ENCODE measurements around the gene TMEM8B.

The TMEM8B gene

DNA sequence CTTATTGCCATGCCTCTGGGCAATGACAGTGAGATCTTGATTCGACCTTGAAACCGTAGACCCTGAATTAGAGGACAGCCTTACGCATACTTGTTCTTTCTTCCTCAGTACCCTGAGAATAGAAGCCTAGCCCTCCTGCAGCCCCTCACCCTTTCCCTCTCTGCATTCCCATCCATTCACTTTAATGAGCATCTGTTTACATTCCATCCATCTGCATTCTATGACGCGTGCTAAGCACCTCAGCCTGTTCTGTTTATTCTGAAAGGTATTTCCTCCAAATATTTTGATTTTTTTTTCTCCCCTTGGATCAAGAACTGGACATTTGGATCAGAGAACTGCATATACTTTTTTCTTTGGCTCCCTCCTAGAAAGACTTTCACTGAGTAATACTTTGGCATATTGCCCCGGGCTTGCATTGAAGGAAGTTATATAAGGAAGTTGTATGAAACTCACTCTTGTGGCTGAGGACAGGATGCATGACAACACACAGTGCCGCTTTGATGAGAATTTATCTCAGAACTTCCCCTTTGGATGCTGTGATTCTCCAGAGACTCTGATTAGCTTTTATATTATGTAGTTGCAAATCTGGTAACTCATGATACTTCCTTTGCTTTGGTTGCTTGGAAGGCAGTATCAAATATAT is 15.7 kb downstream of the TMEM8B start:
- H3K4me1 ChIP-seq (ENCODE audit: control insufficient read depth, insufficient read depth, low read length): peaks cover 28% of the 10 kb centered on the region
- no peaks in the 10 kb centered on the region for H3K9me3 ChIP-seq (replicated peaks; ENCODE audit: low read length)
- H3K4me3 ChIP-seq (ENCODE audit: low read length): no peak overlapping the region
- H3K9ac ChIP-seq (ENCODE audit: low read depth, low read length): peak overlapping the region; percentile 6
- H3K27me3 ChIP-seq (ENCODE audit: control insufficient read depth, insufficient read depth, low read length): no peaks in the 10 kb centered on the region
- peak overlapping the region; percentile 7 for H3K4me2 ChIP-seq (ENCODE audit: low read length)
- no peaks in the 10 kb centered on the region for H3K36me3 ChIP-seq (ENCODE audit: insufficient read depth, low read length)

DNA sequence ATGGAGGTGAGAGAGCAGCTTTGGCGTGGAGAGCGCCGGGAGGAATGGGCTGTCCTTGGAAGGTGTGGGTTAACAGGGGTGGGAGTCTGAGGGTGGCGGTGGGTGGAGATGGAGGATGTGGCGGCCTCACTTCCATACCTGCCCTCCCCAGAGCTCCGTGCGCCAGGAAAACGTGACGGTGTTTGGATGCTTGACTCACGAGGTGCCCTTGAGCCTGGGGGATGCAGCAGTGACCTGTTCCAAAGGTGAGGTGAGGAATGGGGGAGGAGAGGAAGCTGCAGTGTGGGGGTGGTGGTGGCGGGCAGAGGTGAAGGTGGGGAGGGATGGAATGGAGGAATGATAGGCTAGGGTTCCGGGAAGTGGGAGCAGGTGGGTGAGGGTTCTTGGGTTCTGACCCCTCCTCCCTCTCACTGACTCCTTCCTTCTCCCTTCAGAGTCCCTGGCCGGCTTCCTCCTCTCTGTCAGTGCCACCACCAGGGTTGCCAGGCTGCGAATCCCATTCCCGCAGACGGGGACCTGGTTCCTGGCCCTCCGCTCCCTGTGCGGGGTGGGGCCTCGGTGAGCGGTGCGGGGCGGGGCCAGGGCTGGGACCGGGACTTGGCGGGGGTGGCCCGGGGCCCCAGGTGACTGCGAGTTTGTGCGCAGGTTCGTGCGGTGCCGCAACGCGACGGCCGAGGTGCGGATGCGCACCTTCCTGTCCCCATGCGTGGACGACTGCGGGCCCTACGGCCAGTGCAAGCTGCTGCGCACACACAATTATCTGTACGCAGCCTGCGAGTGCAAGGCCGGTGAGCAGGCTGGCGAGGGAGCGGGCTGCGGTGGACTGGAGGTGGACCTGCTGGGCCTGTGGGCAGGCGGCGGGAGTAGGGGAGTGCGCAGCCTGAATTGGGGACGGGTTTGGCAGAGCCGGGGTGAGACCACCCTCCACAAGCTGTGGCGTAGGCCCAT is 17.1 kb downstream of the TMEM8B start:
- no peaks in the 10 kb centered on the region for H3K36me3 ChIP-seq (ENCODE audit: insufficient read depth, low read length)
- H3K4me2 ChIP-seq (ENCODE audit: low read length): no peak overlapping the region
- H3K27me3 ChIP-seq (ENCODE audit: control insufficient read depth, insufficient read depth, low read length): no peaks in the 10 kb centered on the region
- H3K4me3 ChIP-seq (ENCODE audit: low read length): no peak overlapping the region
- peak overlapping the region; percentile 6 for H3K9ac ChIP-seq (ENCODE audit: low read depth, low read length)
- no peaks in the 10 kb centered on the region for H3K9me3 ChIP-seq (replicated peaks; ENCODE audit: low read length)
- H3K4me1 ChIP-seq (ENCODE audit: control insufficient read depth, insufficient read depth, low read length): peaks cover 28% of the 10 kb centered on the region

DNA sequence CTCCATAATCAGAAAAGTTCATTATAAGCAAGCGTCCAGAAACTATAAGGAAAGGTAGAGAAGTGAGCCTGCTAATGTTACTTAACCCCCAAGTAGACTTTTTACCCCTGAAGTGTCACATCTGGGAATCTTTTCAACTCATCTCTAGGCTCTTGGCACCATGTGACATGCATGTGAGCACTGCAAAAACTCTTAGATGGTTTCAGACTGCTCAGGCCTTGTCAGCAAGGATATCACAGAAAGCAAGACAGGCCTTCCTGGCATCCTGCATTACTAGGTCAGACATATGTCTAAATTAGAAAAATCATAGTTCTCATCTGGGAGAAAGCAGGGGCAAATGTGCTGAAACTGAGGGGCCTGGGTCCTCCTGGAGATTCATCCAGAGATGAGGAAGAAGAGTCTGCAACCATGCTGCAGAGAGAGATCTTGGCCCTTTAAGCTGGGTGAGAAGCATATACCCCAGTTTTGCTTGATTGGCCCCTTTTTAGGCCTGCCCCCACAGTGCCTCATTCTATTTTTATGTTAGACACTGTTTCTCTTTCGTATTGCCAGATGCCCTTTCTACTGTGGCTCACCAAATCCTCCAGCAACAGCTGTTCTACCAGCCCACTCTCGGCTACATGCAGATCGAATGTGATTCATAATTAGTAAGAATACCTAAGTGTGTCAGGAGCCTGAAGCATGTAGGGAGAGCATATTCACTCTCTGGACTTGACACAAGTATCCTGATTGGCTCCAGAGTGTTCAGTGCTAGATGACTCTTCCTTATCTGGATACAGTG is 19.0 kb downstream of the TMEM8B start:
- no peak overlapping the region for H3K9ac ChIP-seq (ENCODE audit: low read depth, low read length)

GRCh38 chr9:35852267-35852815 is 23.3 kb downstream of the TMEM8B start:
- H3K4me1 ChIP-seq (ENCODE audit: control insufficient read depth, insufficient read depth, low read length): peaks cover 8% of the 10 kb centered on the region
- H3K27me3 ChIP-seq (ENCODE audit: control insufficient read depth, insufficient read depth, low read length): peaks cover 6% of the 10 kb centered on the region
- H3K36me3 ChIP-seq (ENCODE audit: insufficient read depth, low read length): no peaks in the 10 kb centered on the region
- H3K9ac ChIP-seq (ENCODE audit: low read depth, low read length): no peak overlapping the region
- H3K4me2 ChIP-seq (ENCODE audit: low read length): no peak overlapping the region
- H3K4me3 ChIP-seq (ENCODE audit: low read length): no peak overlapping the region
- no peaks in the 10 kb centered on the region for H3K9me3 ChIP-seq (replicated peaks; ENCODE audit: low read length)

More for the DNA sequence above, 19.0 kb downstream of the TMEM8B start:
- Histone ChIP-seq H3K27me3 (ENCODE audit: control insufficient read depth, insufficient read depth, low read length) (no peaks in the 10 kb centered on the region), H3K4me2 (ENCODE audit: low read length) (peak overlapping the region; percentile 23), H3K4me3 (ENCODE audit: low read length) (no peak overlapping the region), H3K9me3 (replicated peaks; ENCODE audit: low read length) (no peaks in the 10 kb centered on the region), H3K4me1 (ENCODE audit: control insufficient read depth, insufficient read depth, low read length) (peaks cover 28% of the 10 kb centered on the region), H3K36me3 (ENCODE audit: insufficient read depth, low read length) (no peaks in the 10 kb centered on the region)

DNA sequence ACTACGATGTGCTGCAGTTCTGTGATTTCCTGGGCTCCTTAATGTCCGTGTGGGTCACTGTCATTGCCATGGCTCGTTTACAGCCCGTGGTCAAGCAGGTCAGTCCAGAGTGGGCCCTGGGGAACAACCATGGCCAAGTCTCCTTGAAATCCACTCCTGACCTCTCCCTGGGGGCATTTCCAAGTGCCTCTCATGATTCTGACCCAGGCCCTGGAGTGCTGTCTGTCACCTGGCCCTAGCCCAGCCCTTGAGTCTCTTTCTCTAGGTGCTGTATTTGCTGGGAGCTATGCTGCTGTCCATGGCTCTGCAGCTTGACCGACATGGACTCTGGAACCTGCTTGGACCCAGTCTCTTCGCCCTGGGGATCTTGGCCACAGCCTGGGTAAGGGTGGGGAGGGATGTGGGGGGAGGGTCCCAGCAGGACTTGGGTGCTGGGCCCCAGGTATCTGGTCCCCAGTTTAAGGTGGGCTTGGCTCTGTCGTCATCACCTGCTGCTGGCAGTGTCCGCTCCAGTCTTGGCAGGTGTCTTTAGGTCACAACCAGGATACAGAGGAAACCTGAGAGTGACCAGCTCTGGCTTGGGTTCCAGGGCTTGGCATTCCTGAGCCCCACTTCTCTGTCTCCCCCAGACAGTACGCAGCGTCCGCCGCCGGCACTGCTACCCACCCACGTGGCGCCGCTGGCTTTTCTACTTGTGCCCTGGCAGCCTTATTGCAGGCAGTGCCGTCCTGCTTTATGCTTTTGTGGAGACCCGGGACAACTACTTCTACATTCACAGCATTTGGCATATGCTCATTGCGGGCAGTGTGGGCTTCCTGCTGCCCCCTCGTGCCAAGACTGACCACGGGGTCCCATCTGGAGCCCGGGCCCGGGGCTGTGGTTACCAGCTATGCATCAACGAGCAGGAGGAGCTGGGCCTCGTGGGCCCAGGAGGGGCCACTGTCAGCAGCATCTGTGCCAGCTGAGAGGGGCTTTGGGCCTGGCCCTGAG is 24.1 kb downstream of the TMEM8B start:
- H3K9me3 ChIP-seq (replicated peaks; ENCODE audit: low read length): no peaks in the 10 kb centered on the region
- no peak overlapping the region for H3K4me3 ChIP-seq (ENCODE audit: low read length)
- H3K4me2 ChIP-seq (ENCODE audit: low read length): no peak overlapping the region
- no peaks in the 10 kb centered on the region for H3K36me3 ChIP-seq (ENCODE audit: insufficient read depth, low read length)
- H3K4me1 ChIP-seq (ENCODE audit: control insufficient read depth, insufficient read depth, low read length): no peaks in the 10 kb centered on the region
- peaks cover 6% of the 10 kb centered on the region for H3K27me3 ChIP-seq (ENCODE audit: control insufficient read depth, insufficient read depth, low read length)
- H3K9ac ChIP-seq (ENCODE audit: low read depth, low read length): no peak overlapping the region

DNA sequence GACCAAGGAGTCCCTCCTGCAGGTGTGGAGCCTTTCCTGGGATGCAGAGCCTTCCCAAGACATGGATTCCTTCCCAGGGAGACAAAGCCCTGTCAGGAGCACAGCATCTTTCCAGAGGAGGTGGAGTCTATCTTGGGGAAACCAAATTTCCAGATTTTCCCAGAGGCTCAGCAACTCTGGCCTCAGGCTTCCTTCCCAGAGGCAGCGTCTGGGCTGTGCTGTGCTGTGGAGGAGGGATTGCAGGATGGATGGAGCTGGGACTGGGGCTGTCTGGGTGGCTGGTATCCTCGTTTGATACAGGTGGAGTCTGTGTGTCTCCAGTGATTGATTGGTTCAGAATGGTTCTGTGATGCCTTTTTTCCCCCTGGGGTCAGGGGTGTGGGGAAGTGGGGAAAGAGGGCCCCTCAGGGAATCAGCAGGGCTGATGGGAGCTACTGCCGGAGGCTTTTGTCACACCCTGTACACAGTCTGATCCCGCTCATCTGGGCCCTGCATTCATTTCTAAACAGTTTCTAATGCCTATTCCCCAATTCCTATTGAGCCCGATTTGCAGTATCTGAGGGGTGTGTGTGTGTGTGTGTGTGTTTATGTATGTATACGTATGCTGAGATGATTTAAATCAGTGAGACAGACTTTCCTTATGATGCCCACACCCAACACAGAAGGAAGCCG is 25.2 kb downstream of the TMEM8B start:
- H3K4me3 ChIP-seq (ENCODE audit: low read length): no peak overlapping the region
- no peak overlapping the region for H3K9ac ChIP-seq (ENCODE audit: low read depth, low read length)
- H3K4me2 ChIP-seq (ENCODE audit: low read length): no peak overlapping the region
- no peaks in the 10 kb centered on the region for H3K4me1 ChIP-seq (ENCODE audit: control insufficient read depth, insufficient read depth, low read length)
- peaks cover 6% of the 10 kb centered on the region for H3K27me3 ChIP-seq (ENCODE audit: control insufficient read depth, insufficient read depth, low read length)
- no peaks in the 10 kb centered on the region for H3K9me3 ChIP-seq (replicated peaks; ENCODE audit: low read length)
- no peaks in the 10 kb centered on the region for H3K36me3 ChIP-seq (ENCODE audit: insufficient read depth, low read length)

GRCh38 chr9:35856206-35856605 is 27.2 kb downstream of the TMEM8B start:
- Histone ChIP-seq H3K4me3 (ENCODE audit: low read length) (no peak overlapping the region), H3K9ac (ENCODE audit: low read depth, low read length) (no peak overlapping the region), H3K36me3 (ENCODE audit: insufficient read depth, low read length) (no peaks in the 10 kb centered on the region), H3K4me2 (ENCODE audit: low read length) (no peak overlapping the region), H3K27me3 (ENCODE audit: control insufficient read depth, insufficient read depth, low read length) (peaks cover 25% of the 10 kb centered on the region), H3K4me1 (ENCODE audit: control insufficient read depth, insufficient read depth, low read length) (no peaks in the 10 kb centered on the region), H3K9me3 (replicated peaks; ENCODE audit: low read length) (no peaks in the 10 kb centered on the region)

DNA sequence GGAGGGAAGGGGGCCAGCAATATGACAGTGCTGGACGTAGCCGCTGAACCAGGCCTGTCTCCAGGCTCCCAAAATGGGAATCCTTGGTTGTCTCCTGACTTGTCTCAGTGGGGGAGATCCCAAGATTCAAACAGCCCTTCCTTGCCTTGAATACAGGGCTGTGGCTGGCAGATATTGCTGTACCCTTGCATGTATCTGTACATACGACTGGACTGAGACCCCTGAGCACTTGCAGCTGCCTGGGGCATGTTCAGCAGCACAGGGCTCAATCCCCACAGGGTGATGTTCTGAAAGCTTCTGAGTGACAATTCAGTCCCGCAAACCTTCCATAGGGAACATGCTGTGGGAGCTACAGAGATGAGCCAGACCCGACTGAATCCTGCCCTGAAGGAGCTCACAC is 27.9 kb downstream of the TMEM8B start:
- no peak overlapping the region for H3K9ac ChIP-seq (ENCODE audit: low read depth, low read length)
- H3K9me3 ChIP-seq (replicated peaks; ENCODE audit: low read length): no peaks in the 10 kb centered on the region
- no peaks in the 10 kb centered on the region for H3K4me1 ChIP-seq (ENCODE audit: control insufficient read depth, insufficient read depth, low read length)
- no peak overlapping the region for H3K4me2 ChIP-seq (ENCODE audit: low read length)
- H3K27me3 ChIP-seq (ENCODE audit: control insufficient read depth, insufficient read depth, low read length): peaks cover 31% of the 10 kb centered on the region
- no peak overlapping the region for H3K4me3 ChIP-seq (ENCODE audit: low read length)
- no peaks in the 10 kb centered on the region for H3K36me3 ChIP-seq (ENCODE audit: insufficient read depth, low read length)

- Histone ChIP-seq H3K4me2 (ENCODE audit: low read length) (no peak overlapping the region), H3K27me3 (ENCODE audit: control insufficient read depth, insufficient read depth, low read length) (peaks cover 47% of the 10 kb centered on the region), H3K4me1 (ENCODE audit: control insufficient read depth, insufficient read depth, low read length) (no peaks in the 10 kb centered on the region), H3K9me3 (replicated peaks; ENCODE audit: low read length) (no peaks in the 10 kb centered on the region), H3K9ac (ENCODE audit: low read depth, low read length) (no peak overlapping the region), H3K4me3 (ENCODE audit: low read length) (no peak overlapping the region), H3K36me3 (ENCODE audit: insufficient read depth, low read length) (no peaks in the 10 kb centered on the region)
Observed at GRCh38 chr9:35858458-35858857, 29.4 kb downstream of the TMEM8B start.

- Histone ChIP-seq H3K27me3 (ENCODE audit: control insufficient read depth, insufficient read depth, low read length) (peaks cover 57% of the 10 kb centered on the region), H3K4me1 (ENCODE audit: control insufficient read depth, insufficient read depth, low read length) (no peaks in the 10 kb centered on the region), H3K4me3 (ENCODE audit: low read length) (no peak overlapping the region), H3K9me3 (replicated peaks; ENCODE audit: low read length) (no peaks in the 10 kb centered on the region), H3K9ac (ENCODE audit: low read depth, low read length) (no peak overlapping the region), H3K36me3 (ENCODE audit: insufficient read depth, low read length) (no peaks in the 10 kb centered on the region), H3K4me2 (ENCODE audit: low read length) (no peak overlapping the region)
Observed at GRCh38 chr9:35859310-35859989, 30.4 kb downstream of the TMEM8B start.
